Mucosa of rectum (tissue), 2 donors: Measurements from ENCODE around the gene CAPZA2.

ENCODE experiments used
- H3K27ac ChIP-seq, 2 donors: one replicate each; pipeline ENCODE4 v1.7.0; 2013; ENCODE audit warnings: inconsistent platforms in 2 of 2, low read depth in 2 of 2, low read length in 2 of 2
- H3K27me3 ChIP-seq, 2 donors: one replicate each; pipeline ENCODE4 v1.7.0; 2013; ENCODE audit warnings: low read length in 2 of 2; ENCODE audit not compliant: control insufficient read depth in 2 of 2, insufficient read depth in 2 of 2
- H3K36me3 ChIP-seq, 2 donors: one replicate each; pipeline ENCODE4 v1.7.0; 2013; ENCODE audit warnings: low read length in 2 of 2; ENCODE audit not compliant: control insufficient read depth in 2 of 2, insufficient read depth in 2 of 2
- H3K4me1 ChIP-seq, 2 donors: one replicate each; pipeline ENCODE4 v1.7.0; 2013; ENCODE audit warnings: low read length in 2 of 2, mild to moderate bottlenecking in 1 of 2; ENCODE audit not compliant: control insufficient read depth in 2 of 2, insufficient read depth in 2 of 2
- H3K4me3 ChIP-seq, 2 donors: one replicate each; pipeline ENCODE4 v1.7.0; 2013; ENCODE audit warnings: low read length in 2 of 2
- H3K9ac ChIP-seq, 2 donors: one replicate each; pipeline ENCODE4 v1.7.0; 2013; ENCODE audit warnings: low read length in 2 of 2, low read depth in 1 of 2, mild to moderate bottlenecking in 1 of 2
- H3K9me3 ChIP-seq, 2 donors: one replicate each; pipeline ENCODE4 v1.7.0; 2013; ENCODE audit warnings: low read length in 2 of 2; ENCODE audit not compliant: control insufficient read depth in 2 of 2
- donor health status: healthy.
- donor health status: Normal muscosa, but diverticular disease.

The CAPZA2 gene

DNA sequence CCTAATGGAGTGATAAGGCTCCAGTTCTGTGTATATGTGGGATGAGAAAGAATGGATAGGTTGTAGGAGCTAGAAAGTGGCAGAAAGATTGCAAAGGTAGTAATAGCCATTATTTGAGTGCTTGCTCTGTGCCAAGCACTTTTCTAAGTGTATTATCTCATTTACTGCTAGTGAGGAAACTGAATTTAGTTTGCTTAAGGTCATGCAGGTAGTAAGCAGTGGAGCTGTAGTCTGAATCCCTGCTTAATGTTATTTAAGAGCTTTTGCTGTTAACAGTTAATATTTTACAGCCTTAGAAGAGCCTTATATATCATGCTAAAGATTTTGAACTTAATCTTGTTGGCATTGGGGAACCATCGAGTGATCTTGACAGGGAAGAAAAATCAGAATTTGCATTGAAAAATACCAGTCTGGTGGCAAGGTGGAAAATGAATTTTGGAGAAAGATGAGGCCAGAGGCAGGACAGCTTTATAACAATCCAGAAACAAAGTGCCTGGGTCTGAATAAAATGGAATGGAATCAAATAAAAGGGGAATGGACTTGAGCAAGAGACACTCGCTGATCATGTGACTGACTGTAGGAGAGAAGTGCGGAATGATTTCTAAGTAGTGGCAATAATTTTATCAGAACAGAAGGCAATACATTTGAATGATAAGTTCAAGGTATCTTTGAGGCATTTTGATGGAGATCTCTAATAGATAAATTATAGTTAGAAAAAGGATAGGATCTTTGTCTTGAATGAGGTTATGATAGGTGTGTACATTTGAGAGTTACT lies 15.2 kb downstream of the CAPZA2 start:
- Histone ChIP-seq H3K9ac (no peak overlapping the region), H3K9me3 (no peaks in the 10 kb centered on the region), H3K36me3 (no peaks in the 10 kb centered on the region), H3K27ac (no peak overlapping the region), H3K4me1 (peaks cover 3 to 15% of the 10 kb centered on the region in 2 donors), H3K4me3 (no peak overlapping the region), H3K27me3 (no peaks in the 10 kb centered on the region)

GRCh38 chr7:116884691-116885090 lies 22.3 kb downstream of the CAPZA2 start:
- Histone ChIP-seq H3K36me3 (peaks cover under 1 to 3% of the 10 kb centered on the region in 2 donors), H3K9me3 (no peaks in the 10 kb centered on the region), H3K27me3 (no peaks in the 10 kb centered on the region), H3K9ac (no peak overlapping the region), H3K4me3 (no peak overlapping the region), H3K27ac (no peak overlapping the region), H3K4me1 (peaks cover 0 to 7% of the 10 kb centered on the region in 2 donors)

GRCh38 chr7:116885724-116886123 lies 23.3 kb downstream of the CAPZA2 start:
- H3K27me3 ChIP-seq, result no peaks in the 10 kb centered on the region
- H3K36me3 ChIP-seq, result peaks cover 3 to 5% of the 10 kb centered on the region in 2 donors
- no peak overlapping the region for H3K27ac ChIP-seq
- H3K9ac ChIP-seq, result no peak overlapping the region
- H3K9me3 ChIP-seq, result no peaks in the 10 kb centered on the region
- H3K4me3 ChIP-seq, result no peak overlapping the region
- H3K4me1 ChIP-seq, result peaks cover 0 to 7% of the 10 kb centered on the region in 2 donors

DNA sequence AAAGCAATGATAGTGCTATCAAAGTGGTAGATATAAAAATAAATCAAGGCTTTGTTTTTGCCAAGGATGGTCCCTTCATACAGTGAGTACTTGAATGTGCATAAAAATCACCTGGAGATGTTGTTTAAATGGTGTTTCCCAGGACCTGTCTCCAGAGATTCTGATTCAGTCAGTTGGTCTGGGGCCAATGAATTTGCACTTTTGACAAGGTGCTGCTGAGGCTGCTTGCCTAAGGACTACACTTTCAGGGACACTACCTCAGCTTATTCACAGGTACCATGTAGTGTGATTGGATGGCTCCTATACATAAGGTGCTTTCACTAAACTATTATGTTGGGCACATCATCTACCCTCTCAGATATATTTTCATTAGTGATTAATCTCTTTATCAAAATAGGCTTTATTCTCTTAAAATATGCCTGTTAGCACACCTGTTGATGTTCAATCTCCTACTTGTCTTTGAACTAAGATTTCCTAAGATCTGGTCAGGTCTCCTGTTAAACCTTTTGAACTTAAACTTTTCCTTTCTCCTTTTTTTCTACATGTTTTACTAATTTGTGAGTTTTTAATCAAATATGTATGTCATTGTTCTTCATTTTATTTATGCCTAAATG lies 24.3 kb downstream of the CAPZA2 start:
- Histone ChIP-seq H3K4me3 (no peak overlapping the region), H3K27me3 (no peaks in the 10 kb centered on the region), H3K9ac (no peak overlapping the region), H3K4me1 (peaks cover 0 to 7% of the 10 kb centered on the region in 2 donors), H3K9me3 (no peaks in the 10 kb centered on the region), H3K36me3 (peaks cover 3 to 8% of the 10 kb centered on the region in 2 donors), H3K27ac (no peak overlapping the region)

DNA sequence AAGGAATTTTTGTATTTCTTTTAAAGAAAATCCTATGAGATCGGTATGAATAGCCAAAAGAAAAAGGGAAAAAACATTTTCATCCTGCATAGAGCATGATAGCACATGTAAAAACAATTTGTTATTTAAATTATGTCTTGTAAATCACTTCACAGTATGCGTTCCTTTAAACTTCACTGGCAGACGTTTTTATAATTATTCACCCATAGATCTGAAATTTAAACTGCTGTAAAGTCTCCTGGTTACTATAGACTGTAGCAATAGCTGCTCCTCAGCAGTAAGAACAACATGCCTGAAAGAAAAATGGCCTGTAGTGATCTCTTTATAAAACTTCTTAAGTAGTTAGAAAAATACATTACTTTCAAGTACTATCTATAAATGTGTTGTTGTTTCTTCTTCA lies 26.5 kb downstream of the CAPZA2 start:
- no peaks in the 10 kb centered on the region for H3K9me3 ChIP-seq
- H3K36me3 ChIP-seq, result peaks cover 3 to 15% of the 10 kb centered on the region in 2 donors
- H3K9ac ChIP-seq, result no peak overlapping the region
- H3K27ac ChIP-seq, result no peak overlapping the region
- no peaks in the 10 kb centered on the region for H3K27me3 ChIP-seq
- no peak overlapping the region for H3K4me3 ChIP-seq
- H3K4me1 ChIP-seq, result peaks cover 0 to 7% of the 10 kb centered on the region in 2 donors

DNA sequence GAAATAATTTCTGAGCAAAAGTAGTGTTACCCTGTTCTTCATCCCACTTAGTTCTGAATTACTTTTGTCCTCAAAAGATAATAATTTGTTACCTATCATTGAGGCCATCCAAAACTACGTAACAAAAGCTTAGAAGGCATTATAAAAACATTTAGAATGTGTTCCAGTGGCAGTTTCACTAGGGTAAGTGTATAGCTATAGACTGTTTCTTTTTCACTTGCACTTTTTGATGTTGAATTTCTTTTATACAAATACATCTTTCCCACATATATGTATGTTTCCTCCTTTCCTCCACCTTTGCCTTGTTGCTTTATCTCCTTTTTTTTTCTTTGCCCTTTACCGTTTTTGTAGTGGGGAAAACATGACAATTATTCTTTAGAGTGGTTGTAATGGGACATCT lies 33.5 kb downstream of the CAPZA2 start:
- H3K27ac ChIP-seq, result no peak overlapping the region
- H3K9me3 ChIP-seq, result no peaks in the 10 kb centered on the region
- H3K4me3 ChIP-seq, result no peak overlapping the region
- no peaks in the 10 kb centered on the region for H3K27me3 ChIP-seq
- H3K4me1 ChIP-seq, result no peaks in the 10 kb centered on the region
- no peak overlapping the region for H3K9ac ChIP-seq
- peaks cover 6 to 13% of the 10 kb centered on the region in 2 donors for H3K36me3 ChIP-seq

DNA sequence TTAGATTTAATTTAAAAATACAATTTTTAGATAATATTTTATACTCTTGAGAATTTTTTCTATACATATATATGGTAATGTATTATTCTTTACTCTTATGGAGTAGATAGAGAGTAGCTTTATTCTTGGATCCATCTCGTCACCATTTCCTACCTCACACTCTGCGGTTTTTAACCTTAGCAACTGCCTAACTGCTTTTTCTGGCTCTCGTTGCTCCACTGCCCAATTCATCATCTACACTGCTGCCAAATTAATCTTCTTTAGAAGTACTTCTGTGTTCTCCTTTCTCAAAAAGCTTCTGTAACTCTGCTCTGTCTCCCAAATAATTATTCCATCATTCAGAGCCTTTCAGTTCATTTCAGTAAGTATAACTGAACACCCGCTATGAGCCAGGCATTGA lies 35.3 kb downstream of the CAPZA2 start:
- H3K4me3 ChIP-seq, result no peak overlapping the region
- no peaks in the 10 kb centered on the region for H3K4me1 ChIP-seq
- no peak overlapping the region for H3K9ac ChIP-seq
- no peak overlapping the region for H3K27ac ChIP-seq
- H3K9me3 ChIP-seq, result no peaks in the 10 kb centered on the region
- H3K27me3 ChIP-seq, result no peaks in the 10 kb centered on the region
- peaks cover 11 to 12% of the 10 kb centered on the region in 2 donors for H3K36me3 ChIP-seq

DNA sequence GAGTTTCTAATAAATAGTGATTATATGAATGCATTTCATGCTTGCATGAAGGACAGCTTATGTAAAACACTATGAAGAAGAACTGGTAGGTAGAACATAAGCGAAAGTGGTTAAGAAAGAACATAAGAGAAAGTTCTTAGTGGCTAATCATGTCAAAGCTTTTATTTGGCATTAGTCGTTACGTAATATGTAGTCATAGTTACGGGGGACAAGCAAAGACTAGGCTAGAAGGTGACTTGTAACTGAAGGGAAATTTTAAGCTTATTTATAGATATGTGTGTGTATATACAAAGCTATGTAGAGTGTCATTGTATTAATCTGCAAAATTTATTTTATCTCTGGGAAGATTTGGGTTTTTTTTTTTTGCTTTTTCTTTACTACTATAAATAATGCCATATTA lies 36.9 kb downstream of the CAPZA2 start:
- Histone ChIP-seq H3K9ac (no peak overlapping the region), H3K36me3 (peaks cover 15 to 16% of the 10 kb centered on the region in 2 donors), H3K9me3 (no peaks in the 10 kb centered on the region), H3K27me3 (no peaks in the 10 kb centered on the region), H3K4me1 (no peaks in the 10 kb centered on the region), H3K4me3 (no peak overlapping the region), H3K27ac (no peak overlapping the region)

DNA sequence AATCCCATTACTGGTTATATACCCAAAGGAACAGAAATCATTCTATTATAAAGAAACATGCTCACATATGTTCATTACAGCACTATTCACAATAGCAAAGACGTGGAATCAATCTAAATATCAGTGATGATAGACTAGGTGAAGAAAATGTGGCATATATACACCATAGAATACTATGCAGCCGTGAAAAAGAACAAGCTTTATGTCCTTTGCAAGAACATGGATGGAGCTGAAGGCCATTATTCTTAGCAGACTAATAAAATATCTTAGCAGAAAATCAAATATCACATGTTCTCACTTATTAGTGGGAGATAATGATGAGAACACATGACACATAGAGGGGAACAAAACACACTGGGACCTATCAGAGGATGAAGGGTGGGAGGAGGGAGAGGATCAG lies 38.8 kb downstream of the CAPZA2 start:
- Histone ChIP-seq H3K4me1 (no peaks in the 10 kb centered on the region), H3K36me3 (peaks cover 15 to 18% of the 10 kb centered on the region in 2 donors), H3K27ac (no peak overlapping the region), H3K9me3 (no peaks in the 10 kb centered on the region), H3K27me3 (no peaks in the 10 kb centered on the region), H3K4me3 (no peak overlapping the region), H3K9ac (no peak overlapping the region)

- Histone ChIP-seq H3K27me3 (no peaks in the 10 kb centered on the region), H3K4me3 (no peak overlapping the region), H3K4me1 (no peaks in the 10 kb centered on the region), H3K36me3 (peaks cover 21 to 23% of the 10 kb centered on the region in 2 donors), H3K9me3 (no peaks in the 10 kb centered on the region), H3K27ac (no peak overlapping the region), H3K9ac (no peak overlapping the region)
Observed at GRCh38 chr7:116902867-116903266, 40.5 kb downstream of the CAPZA2 start.
